HG03175 (cell line): ENCODE results near the gene PMF1.

Experiments used
- ATAC-seq: cut with Tn5 transposase; IDR thresholded peaks from one replicate; pipeline ENCODE4 v1.9.1; 2021; ENCODE audit warnings: mild to moderate bottlenecking, moderate library complexity; ENCODE audit not compliant: unreplicated experiment

Gene PMF1

GRCh38 chr1:156262461-156263287 is 49.9 kb downstream of the PMF1 start:
- no peak for ATAC-seq

GRCh38 chr1:156263288-156263655 is 50.5 kb downstream of the PMF1 start:
- ATAC-seq = no peak

- no peak for ATAC-seq
These were observed 53.2 kb downstream of the PMF1 start for GRCh38 chr1:156266051-156266450.

DNA sequence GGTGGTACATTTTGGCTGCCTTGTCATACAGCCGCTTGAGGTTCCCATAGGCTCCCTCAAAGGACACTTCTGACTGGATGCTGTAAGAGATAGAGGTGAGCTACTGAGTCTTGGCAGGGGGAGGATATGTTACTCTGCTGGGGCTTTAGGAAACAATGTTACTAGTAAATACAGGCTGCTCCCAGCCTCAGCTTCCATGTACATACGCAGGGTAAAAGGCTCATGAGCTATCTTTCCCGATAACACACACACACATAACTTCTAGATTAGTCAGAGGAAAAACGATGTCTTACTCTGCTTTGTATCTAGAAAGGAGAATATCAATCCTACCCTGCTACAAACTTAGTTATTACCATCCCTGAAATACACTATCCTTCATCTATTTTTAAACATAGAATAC is 55.5 kb downstream of the PMF1 start:
- no peak for ATAC-seq

DNA sequence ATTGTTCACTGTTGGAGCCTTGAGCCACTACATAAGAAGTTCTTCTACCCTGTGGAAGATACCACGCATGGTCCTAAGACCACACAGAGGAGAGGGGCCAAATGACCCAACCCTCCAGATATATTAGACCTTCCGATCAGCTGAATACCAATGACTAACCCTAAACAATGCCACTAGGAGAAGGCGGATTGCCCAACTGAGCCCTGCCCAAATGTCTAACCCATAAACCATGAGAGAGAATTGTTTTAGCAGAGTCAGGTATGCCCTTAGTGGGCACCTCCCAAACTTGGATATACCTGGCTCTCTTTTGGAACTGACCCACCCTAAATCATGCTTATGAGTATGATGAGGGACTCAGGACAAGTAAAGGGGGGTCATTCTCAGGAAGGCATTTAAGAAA is 57.5 kb downstream of the PMF1 start:
- ATAC-seq = no peak

- ATAC-seq = no peak
These were observed 63.7 kb downstream of the PMF1 start for GRCh38 chr1:156276532-156276931.

- ATAC-seq = no peak
These were observed 64.2 kb downstream of the PMF1 start for GRCh38 chr1:156276966-156277381.

GRCh38 chr1:156279837-156280236 is 67.0 kb downstream of the PMF1 start:
- no peak for ATAC-seq

DNA sequence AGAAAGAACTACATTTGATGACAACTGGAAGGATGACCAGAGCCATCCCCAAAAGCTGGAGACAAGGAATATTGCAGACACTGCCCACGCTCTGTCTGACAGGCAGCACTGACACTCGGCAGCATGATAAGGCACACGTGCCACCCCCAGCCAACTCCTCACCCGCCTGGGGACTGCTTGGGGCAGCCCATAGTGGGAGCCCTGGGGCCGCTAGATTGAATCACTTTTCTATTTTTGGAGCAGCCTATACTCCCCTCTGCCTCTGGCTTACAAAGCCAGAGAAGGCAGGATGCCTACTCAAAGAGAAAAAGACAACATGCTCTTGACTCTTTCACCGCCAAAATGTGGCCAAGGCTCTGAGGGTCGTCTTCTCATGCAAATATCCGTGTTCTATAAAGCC is 68.5 kb downstream of the PMF1 start:
- ATAC-seq = peak; percentile 50

DNA sequence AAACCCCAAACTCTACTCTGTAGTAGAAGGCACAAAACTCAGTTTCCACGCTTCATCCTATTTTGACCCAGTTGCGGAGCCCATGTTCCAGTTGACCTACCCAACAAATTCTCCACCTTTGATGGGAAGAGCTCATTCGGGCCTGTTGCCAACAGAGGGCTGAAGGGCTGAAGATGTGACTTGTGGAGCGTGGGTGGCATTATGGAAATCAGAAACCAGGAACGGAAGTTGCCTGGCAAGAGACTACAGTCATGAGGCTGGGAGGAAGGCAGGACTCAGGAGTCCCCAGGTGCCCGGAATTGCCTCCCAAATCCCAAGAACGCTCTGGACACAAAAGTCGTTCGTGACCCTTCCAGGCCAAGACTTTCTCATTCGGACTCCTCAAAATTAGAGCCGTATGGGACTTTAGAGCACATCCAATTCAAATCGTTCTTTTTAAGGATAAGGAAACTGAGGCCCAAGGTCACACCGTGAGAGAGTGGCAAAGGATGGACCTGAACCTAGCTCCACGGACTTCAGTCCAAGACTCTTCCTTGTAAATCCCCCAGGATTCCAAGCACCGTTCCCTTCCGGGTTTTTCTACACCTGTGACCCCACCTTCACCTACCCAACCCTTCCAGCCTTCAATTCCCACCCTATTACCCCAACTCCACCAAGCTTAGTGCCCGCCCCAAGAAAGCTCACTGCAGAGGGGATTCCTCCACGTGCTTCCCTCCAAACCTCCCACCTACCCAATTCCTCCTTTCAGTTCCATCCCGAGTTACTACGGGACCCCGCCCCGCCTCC is 69.1 kb downstream of the PMF1 start:
- no peak for ATAC-seq

DNA sequence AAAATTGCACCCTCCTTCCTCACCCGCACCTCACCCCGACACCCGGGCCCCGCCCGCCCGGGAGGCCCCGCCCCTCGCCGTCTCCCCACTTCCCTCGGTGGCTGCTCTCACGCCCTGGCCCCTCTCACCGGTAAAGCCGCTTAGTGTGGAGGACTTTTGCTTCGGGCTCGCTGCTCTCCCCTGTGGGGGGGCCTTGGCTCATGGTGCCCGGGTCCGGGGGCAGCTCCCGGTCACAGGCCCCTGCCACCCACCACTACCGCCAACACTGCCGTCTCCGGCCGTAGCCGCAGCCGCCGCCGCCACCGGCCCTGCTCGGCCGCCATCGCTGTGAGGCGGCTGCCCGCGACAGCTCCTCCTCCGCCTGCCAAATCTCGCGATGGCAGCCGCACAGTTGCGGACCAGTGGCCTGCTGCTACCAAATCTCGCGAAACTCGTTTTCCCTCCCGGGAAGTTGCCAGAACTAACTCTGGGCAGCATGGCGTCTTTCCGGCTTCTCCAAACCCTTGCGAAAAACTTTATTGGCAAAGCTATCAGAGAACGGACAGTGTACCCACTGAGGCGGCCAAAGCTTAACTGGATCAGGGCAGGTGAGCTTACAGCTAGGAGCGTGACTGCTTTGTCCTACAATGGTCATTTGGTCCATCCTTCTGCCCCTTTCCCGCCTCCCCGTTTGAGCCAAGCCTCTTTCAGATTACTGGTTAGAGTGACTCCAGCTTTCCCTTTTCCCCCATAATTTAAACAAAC is 69.8 kb downstream of the PMF1 start, which contains the start of gene SMG5:
Gene SMG5 (minus strand): TSS at position 347 of the 744 bp plus-strand sequence. CDS start 145 bp downstream, at position 202.
- ATAC-seq = peak; percentile 84

- no peak for ATAC-seq
These were observed 70.7 kb downstream of the PMF1 start for GRCh38 chr1:156283521-156283920.

DNA sequence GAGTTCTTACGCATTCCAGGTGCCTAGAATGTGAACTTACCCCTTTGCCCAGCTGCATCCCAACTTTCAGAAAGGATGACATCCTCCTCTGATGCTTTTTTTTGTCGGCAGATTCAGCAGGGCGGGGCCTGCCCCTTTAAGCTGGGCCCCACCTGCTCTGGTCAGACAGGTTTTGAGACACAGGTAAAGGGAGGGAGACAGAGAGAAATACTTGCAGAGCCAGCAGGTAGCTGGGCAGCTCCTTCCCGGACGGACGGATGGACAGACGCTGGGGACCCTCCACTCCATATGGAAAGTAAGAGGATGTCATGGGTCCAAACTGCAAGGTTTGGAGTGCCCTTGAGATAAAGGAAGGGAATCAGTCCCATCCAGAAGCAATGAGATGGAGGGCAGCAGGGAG is 71.3 kb downstream of the PMF1 start, which contains the start of gene TMEM79:
Gene TMEM79 (plus strand): TSS at position 214 of the 400 bp plus-strand sequence. CDS start 902 bp downstream, outside the sequence.
- no peak for ATAC-seq

- ATAC-seq = no peak
These were observed 72.0 kb downstream of the PMF1 start for GRCh38 chr1:156284757-156285156.

DNA sequence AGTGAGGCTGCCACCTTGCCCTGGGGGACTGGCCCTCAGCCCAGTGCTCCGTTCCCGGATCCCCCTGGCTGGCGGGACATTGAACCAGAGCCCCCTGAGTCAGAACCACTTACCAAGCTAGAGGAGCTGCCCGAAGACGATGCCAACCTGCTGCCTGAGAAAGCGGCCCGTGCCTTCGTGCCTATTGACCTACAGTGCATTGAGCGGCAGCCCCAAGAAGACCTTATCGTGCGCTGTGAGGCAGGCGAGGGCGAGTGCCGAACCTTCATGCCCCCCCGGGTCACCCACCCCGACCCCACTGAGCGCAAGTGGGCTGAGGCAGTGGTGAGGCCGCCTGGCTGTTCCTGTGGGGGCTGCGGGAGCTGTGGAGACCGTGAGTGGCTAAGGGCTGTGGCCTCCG is 72.6 kb downstream of the PMF1 start:
- no peak for ATAC-seq

DNA sequence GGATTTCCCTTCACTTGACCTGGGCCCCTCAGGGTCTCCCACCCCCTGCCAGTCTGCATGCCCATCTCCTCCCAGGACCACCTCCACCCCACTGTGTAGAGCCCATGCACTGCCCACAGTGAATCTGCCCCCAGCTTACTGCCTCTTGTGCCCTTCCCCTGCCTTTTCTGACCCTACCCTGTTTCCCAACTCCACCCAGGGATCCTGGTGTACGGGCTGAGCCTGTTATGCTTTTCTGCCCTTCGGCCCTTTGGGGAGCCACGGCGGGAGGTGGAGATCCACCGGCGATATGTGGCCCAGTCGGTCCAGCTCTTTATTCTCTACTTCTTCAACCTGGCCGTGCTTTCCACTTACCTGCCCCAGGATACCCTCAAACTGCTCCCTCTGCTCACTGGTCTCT is 73.3 kb downstream of the PMF1 start:
- no peak for ATAC-seq
